K562 (cell line): ENCODE measurements around the gene BCL3. TPM values are rescaled to one million over a fixed set of nuclear protein-coding genes. Genes with fewer than 3 reads are reported as not detected.

Experiments used
- CHD1 ChIP-seq: fragments of 200-600 bp; sonication (generic); IDR thresholded peaks from one replicate; pipeline ENCODE4 v1.6.1; 2012; ENCODE audit warnings: mild to moderate bottlenecking, moderate library complexity, low read length, inconsistent platforms
- ELK1 ChIP-seq: sonication (generic); formaldehyde crosslinking; IDR thresholded peaks from 2 replicates; pipeline ENCODE4 v1.8.1; 2022; ENCODE audit warnings: missing genetic modification reagents
- HMGXB4 ChIP-seq: sonication (generic); formaldehyde crosslinking; IDR thresholded peaks from 2 replicates; pipeline ENCODE4 v1.8.1; 2023; ENCODE audit warnings: mild to moderate bottlenecking, missing genetic modification reagents
- MTA2 ChIP-seq: fragments of 450-650 bp; IDR thresholded peaks from 2 replicates; pipeline ENCODE4 v1.6.1; 2016; ENCODE audit warnings: low read depth
- NELFE ChIP-seq: IDR thresholded peaks from 2 replicates; pipeline ENCODE4 v1.6.1; 2011; ENCODE audit warnings: mild to moderate bottlenecking; ENCODE audit not compliant: insufficient read depth, insufficient read length
- PCBP1 ChIP-seq: fragments of 200-400 bp; formaldehyde crosslinking; IDR thresholded peaks from 2 replicates; pipeline ENCODE4 v1.6.1; 2018; ENCODE audit warnings: mild to moderate bottlenecking, low read depth, low read length; ENCODE audit not compliant: poor library complexity, severe bottlenecking
- PURB ChIP-seq: sonication (generic); formaldehyde crosslinking; IDR thresholded peaks from 2 replicates; pipeline ENCODE4 v1.9.0; 2021; ENCODE audit warnings: low read depth, mild to moderate bottlenecking, missing genetic modification reagents
- TAF7 ChIP-seq: fragments of 450-650 bp; IDR thresholded peaks from 2 replicates; pipeline ENCODE4 v1.6.1; 2016; ENCODE audit warnings: missing genetic modification characterization, missing compliant biosample characterization
- TSHZ1 ChIP-seq: fragments of 250-450 bp; sonication (Bioruptor Pico); IDR thresholded peaks from 2 replicates; pipeline ENCODE4 v1.4.0; 2020; ENCODE audit warnings: mild to moderate bottlenecking, moderate library complexity
- ZNF785 ChIP-seq: fragments of 250-450 bp; sonication (Bioruptor Pico); IDR thresholded peaks from 2 replicates; pipeline ENCODE4 v1.4.0; 2020; ENCODE audit warnings: mild to moderate bottlenecking
- polyA plus RNA-seq, 8 experiments: library from polyadenylated mRNA; depleted of rRNA in 4 of 8; stranded (reverse) in 5 of 8; unstranded in 3 of 8; fragments of >200 nt; fragmentation: Nextera tagmentation in 2 of 8; fragmentation: Illumina TruSeq in 1 of 8; extraction: Ambion mirVana in 2 of 8; extraction: Trizol in 1 of 8; gene quantifications; 2 replicates each; pipeline versions ENCODE4 v1.2.1 to v1.2.3, GENCODE V29; 2011 to 2014; ENCODE audit warnings: inconsistent platforms in 1 of 8, missing spikeins in 1 of 8
- total RNA-seq, 7 experiments: library from RNA; depleted of rRNA in 6 of 7; stranded (reverse); fragments of >200 nt in 6 of 7; fragmentation: Illumina TruSeq in 2 of 7; extraction: Trizol in 2 of 7; gene quantifications; 2 replicates each; pipeline versions ENCODE4 v1.2.1 to v1.2.3, GENCODE V29; 2011 to 2021; ENCODE audit warnings: low replicate concordance in 1 of 7
- TF ChIP-seq, protein P1 (sequence below): sonication (generic); formaldehyde crosslinking; IDR thresholded peaks from 2 replicates; pipeline ENCODE4 v1.8.1; 2023; ENCODE audit warnings: mild to moderate bottlenecking, missing genetic modification reagents
- TF ChIP-seq, protein P2 (sequence below): fragments of 450-650 bp; IDR thresholded peaks from 2 replicates; pipeline ENCODE4 v1.6.1; 2016; ENCODE audit warnings: mild to moderate bottlenecking
- TF ChIP-seq, protein P3 (sequence below): IDR thresholded peaks from 2 replicates; pipeline ENCODE4 v1.6.1; 2016; ENCODE audit warnings: missing genetic modification characterization, missing compliant biosample characterization

The BCL3 gene
- total and polyA plus RNA-seq, 9 of the 15 experiments (the other 6 are each of a cell fraction or from before 2014, with no cell fraction given), result 0.03 to 2.4 (median 0.50) TPM; not detected in 1

DNA sequence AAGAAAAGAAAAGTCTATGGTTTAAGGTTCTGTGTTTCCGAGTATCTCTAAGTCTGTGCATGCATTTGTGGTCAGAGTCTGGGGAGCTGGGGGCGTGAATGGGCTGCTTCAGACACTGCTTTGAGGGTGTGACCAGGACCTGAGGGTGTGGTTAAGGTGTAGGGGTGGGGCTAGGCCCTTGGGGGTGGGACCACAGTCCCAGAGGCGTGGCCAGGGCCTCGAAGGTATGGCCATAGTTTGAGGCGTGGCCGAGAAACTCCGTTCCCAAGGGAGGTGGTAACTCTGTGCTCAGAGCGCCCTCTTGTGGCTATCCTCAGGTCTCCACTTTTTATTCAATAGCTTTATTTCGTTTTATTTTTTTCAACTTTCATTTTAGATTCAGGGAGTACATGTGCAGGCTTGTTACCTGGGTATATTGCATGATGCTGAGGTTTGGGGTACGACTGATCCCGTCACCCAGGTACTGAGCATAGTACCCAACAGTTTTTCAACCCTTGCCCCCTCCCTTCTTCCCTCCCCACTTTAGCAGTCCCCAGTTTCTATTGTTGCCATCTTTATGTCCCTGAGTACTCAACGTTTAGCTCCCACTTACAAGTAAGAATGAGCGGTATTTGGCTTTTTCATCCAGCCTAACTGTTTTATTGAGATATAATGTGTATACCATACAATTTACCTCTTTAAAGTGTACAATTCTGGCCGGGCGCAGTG is 22.2 kb downstream of the BCL3 start (continued):
- TF ChIP-seq, protein P1, sequence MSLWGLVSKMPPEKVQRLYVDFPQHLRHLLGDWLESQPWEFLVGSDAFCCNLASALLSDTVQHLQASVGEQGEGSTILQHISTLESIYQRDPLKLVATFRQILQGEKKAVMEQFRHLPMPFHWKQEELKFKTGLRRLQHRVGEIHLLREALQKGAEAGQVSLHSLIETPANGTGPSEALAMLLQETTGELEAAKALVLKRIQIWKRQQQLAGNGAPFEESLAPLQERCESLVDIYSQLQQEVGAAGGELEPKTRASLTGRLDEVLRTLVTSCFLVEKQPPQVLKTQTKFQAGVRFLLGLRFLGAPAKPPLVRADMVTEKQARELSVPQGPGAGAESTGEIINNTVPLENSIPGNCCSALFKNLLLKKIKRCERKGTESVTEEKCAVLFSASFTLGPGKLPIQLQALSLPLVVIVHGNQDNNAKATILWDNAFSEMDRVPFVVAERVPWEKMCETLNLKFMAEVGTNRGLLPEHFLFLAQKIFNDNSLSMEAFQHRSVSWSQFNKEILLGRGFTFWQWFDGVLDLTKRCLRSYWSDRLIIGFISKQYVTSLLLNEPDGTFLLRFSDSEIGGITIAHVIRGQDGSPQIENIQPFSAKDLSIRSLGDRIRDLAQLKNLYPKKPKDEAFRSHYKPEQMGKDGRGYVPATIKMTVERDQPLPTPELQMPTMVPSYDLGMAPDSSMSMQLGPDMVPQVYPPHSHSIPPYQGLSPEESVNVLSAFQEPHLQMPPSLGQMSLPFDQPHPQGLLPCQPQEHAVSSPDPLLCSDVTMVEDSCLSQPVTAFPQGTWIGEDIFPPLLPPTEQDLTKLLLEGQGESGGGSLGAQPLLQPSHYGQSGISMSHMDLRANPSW (CRISPR knock-in tag), result no peak
- TF ChIP-seq ZNF785 (CRISPR knock-in tag) (no peak), PCBP1 (no peak), CHD1 (no peak), ELK1 (no peak), TSHZ1 (CRISPR knock-in tag) (no peak), MTA2 (no peak), NELFE (no peak), PURB (CRISPR knock-in tag) (no peak), TAF7 (0 out of 2 replicates have a peak, but pooled peaks have one; percentile 40), HMGXB4 (no peak)
- TF ChIP-seq, protein P2, sequence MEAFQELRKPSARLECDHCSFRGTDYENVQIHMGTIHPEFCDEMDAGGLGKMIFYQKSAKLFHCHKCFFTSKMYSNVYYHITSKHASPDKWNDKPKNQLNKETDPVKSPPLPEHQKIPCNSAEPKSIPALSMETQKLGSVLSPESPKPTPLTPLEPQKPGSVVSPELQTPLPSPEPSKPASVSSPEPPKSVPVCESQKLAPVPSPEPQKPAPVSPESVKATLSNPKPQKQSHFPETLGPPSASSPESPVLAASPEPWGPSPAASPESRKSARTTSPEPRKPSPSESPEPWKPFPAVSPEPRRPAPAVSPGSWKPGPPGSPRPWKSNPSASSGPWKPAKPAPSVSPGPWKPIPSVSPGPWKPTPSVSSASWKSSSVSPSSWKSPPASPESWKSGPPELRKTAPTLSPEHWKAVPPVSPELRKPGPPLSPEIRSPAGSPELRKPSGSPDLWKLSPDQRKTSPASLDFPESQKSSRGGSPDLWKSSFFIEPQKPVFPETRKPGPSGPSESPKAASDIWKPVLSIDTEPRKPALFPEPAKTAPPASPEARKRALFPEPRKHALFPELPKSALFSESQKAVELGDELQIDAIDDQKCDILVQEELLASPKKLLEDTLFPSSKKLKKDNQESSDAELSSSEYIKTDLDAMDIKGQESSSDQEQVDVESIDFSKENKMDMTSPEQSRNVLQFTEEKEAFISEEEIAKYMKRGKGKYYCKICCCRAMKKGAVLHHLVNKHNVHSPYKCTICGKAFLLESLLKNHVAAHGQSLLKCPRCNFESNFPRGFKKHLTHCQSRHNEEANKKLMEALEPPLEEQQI, result no peak
- TF ChIP-seq, protein P3, sequence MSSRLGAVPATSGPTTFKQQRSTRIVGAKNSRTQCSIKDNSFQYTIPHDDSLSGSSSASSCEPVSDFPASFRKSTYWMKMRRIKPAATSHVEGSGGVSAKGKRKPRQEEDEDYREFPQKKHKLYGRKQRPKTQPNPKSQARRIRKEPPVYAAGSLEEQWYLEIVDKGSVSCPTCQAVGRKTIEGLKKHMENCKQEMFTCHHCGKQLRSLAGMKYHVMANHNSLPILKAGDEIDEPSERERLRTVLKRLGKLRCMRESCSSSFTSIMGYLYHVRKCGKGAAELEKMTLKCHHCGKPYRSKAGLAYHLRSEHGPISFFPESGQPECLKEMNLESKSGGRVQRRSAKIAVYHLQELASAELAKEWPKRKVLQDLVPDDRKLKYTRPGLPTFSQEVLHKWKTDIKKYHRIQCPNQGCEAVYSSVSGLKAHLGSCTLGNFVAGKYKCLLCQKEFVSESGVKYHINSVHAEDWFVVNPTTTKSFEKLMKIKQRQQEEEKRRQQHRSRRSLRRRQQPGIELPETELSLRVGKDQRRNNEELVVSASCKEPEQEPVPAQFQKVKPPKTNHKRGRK (tag), result no peak
